ENCODE measurements around the gene CSNK1D.
A peak's percentile ranks its signal among the peaks of the same experiment; 100 is the strongest.

CSNK1D gene

GRCh38 chr17:82226809-82227628 lies 46.5 kb downstream of the CSNK1D start:
- no peak for DNase-seq

GRCh38 chr17:82226146-82226808 lies 47.2 kb downstream of the CSNK1D start:
- DNase-seq, result no peak

GRCh38 chr17:82225368-82226029 lies 48.0 kb downstream of the CSNK1D start:
- no peak for DNase-seq

GRCh38 chr17:82224666-82225065 lies 48.8 kb downstream of the CSNK1D start:
- DNase-seq, result no peak

- DNase-seq, result no peak
These were observed 50.0 kb downstream of the CSNK1D start for GRCh38 chr17:82223517-82223916.

- no peak for DNase-seq
These were observed 50.7 kb downstream of the CSNK1D start for GRCh38 chr17:82222816-82223215.

- DNase-seq, result no peak
These were observed 52.1 kb downstream of the CSNK1D start for GRCh38 chr17:82221341-82221902.

- no peak for DNase-seq
These were observed 53.5 kb downstream of the CSNK1D start for GRCh38 chr17:82219753-82220709.

- DNase-seq, result no peak
These were observed 54.4 kb downstream of the CSNK1D start for GRCh38 chr17:82219083-82219482.

GRCh38 chr17:82218349-82219075 lies 55.0 kb downstream of the CSNK1D start:
- DNase-seq, result no peak

- no peak for DNase-seq
These were observed 55.8 kb downstream of the CSNK1D start for GRCh38 chr17:82217530-82218204.

GRCh38 chr17:82217120-82217529 lies 56.4 kb downstream of the CSNK1D start:
- no peak for DNase-seq

GRCh38 chr17:82216301-82217119 lies 57.0 kb downstream of the CSNK1D start:
- no peak for DNase-seq

- DNase-seq, result no peak
These were observed 57.6 kb downstream of the CSNK1D start for GRCh38 chr17:82215972-82216300.

GRCh38 chr17:82215095-82215971 lies 58.2 kb downstream of the CSNK1D start:
- no peak for DNase-seq

GRCh38 chr17:82214012-82214628 lies 59.4 kb downstream of the CSNK1D start:
- DNase-seq, result no peak

GRCh38 chr17:82213251-82214011 lies 60.1 kb downstream of the CSNK1D start:
- peak; percentile 19 for DNase-seq
